Type B pancreatic cell (in vitro differentiated cells): ENCODE measurements around the gene TMEM60. TPM values are rescaled to one million over a fixed set of nuclear protein-coding genes. Genes with fewer than 3 reads are reported as not detected.
"Not testable (repeated sequence)": the region's sequence is repeated elsewhere in the genome, so short reads cannot be mapped to it uniquely, and the experiment has no call there.

Source experiments
- DNase-seq: peaks from one replicate; pipeline ENCODE4 v3.0.0; 2021; ENCODE audit warnings: mixed read lengths; ENCODE audit not compliant: unreplicated experiment; ENCODE audit errors: extremely low spot score
- H3K27ac Mint-ChIP-seq: 2 replicates; pipeline ENCODE4 v1.8.0; 2021; ENCODE audit warnings: mild to moderate bottlenecking, mixed read lengths
- H3K27me3 Mint-ChIP-seq: 2 replicates; pipeline ENCODE4 v1.8.0; 2021; ENCODE audit warnings: mixed read lengths
- H3K36me3 Mint-ChIP-seq: 2 replicates; pipeline ENCODE4 v1.8.0; 2021; ENCODE audit warnings: mixed read lengths
- H3K4me1 Mint-ChIP-seq: one replicate; pipeline ENCODE4 v1.8.0; 2021; ENCODE audit warnings: mixed read lengths; ENCODE audit not compliant: unreplicated experiment
- H3K4me3 Mint-ChIP-seq: 2 replicates; pipeline ENCODE4 v1.8.0; 2021; ENCODE audit warnings: mild to moderate bottlenecking, mixed read lengths
- H3K9me3 Mint-ChIP-seq: 2 replicates; pipeline ENCODE4 v1.8.0; 2021; ENCODE audit warnings: mixed read lengths
- total RNA-seq: library from RNA; stranded (reverse); gene quantifications from 2 replicates; pipeline ENCODE4 v1.2.1, GENCODE V29; 2021; ENCODE audit warnings: low replicate concordance
- TF ChIP-seq, protein P1 (sequence below): fragments of 200-600 bp; sonication (generic); conservative IDR thresholded peaks from 2 replicates; pipeline ENCODE4 v1.5.0; 2021; ENCODE audit warnings: antibody characterized with exemption, mild to moderate bottlenecking

The TMEM60 gene
- total RNA-seq, 1 donor from 2014 or later: 16.1 TPM

DNA sequence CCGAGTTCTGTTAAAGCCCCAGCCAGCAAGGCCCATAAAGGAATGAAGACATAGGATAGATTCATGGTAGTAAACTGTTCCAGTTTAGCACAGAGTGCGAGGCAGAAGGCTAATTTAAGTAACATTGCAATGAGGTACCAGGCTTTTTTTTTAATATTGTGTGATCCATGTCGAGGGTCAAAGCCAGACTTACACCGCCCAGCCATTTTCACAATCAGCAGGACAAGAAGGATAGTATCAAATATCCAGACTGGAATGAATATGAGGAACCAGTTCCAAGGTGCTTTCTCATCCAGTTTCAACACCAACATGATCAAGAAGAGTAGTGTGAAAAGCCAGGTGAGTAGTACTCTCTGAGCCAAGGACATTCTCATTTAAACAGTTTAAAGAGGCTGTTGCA is 4.2 kb downstream of the TMEM60 start:
- peak overlapping the region; percentile 19 for H3K4me3 Mint-ChIP-seq
- TF ChIP-seq, protein P1, sequence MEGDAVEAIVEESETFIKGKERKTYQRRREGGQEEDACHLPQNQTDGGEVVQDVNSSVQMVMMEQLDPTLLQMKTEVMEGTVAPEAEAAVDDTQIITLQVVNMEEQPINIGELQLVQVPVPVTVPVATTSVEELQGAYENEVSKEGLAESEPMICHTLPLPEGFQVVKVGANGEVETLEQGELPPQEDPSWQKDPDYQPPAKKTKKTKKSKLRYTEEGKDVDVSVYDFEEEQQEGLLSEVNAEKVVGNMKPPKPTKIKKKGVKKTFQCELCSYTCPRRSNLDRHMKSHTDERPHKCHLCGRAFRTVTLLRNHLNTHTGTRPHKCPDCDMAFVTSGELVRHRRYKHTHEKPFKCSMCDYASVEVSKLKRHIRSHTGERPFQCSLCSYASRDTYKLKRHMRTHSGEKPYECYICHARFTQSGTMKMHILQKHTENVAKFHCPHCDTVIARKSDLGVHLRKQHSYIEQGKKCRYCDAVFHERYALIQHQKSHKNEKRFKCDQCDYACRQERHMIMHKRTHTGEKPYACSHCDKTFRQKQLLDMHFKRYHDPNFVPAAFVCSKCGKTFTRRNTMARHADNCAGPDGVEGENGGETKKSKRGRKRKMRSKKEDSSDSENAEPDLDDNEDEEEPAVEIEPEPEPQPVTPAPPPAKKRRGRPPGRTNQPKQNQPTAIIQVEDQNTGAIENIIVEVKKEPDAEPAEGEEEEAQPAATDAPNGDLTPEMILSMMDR: no peak
- H3K9me3 Mint-ChIP-seq: no peaks in the 10 kb centered on the region
- H3K4me1 Mint-ChIP-seq: peaks cover 21% of the 10 kb centered on the region
- H3K27me3 Mint-ChIP-seq: no peaks in the 10 kb centered on the region
- no peak for DNase-seq
- H3K36me3 Mint-ChIP-seq: peaks cover 14% of the 10 kb centered on the region
- H3K27ac Mint-ChIP-seq: no peak overlapping the region

DNA sequence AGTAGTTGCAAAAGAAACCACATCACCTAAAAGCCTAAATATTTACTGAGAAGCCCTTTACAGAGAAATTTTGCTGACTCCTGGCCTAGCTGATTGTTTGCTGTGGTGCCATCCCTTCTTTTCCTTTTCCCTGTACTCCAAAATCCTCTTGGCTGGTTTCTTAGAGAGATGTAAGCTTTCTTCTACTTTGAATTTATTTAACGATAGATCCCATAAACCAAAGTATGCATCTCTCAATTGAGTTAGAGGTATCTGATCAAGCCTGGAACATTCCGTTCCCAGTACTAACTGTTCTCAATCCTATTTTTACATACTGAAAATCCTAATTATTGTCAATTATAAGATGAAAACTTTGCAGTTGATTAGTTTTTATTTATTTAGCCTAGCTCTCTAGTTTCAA is 6.3 kb downstream of the TMEM60 start:
- H3K4me3 Mint-ChIP-seq: no peak overlapping the region
- H3K4me1 Mint-ChIP-seq: peaks cover 16% of the 10 kb centered on the region
- H3K27ac Mint-ChIP-seq: no peak overlapping the region
- H3K9me3 Mint-ChIP-seq: no peaks in the 10 kb centered on the region
- peaks cover 18% of the 10 kb centered on the region for H3K36me3 Mint-ChIP-seq
- TF ChIP-seq, protein P1: no peak
- no peak for DNase-seq
- H3K27me3 Mint-ChIP-seq: no peaks in the 10 kb centered on the region

DNA sequence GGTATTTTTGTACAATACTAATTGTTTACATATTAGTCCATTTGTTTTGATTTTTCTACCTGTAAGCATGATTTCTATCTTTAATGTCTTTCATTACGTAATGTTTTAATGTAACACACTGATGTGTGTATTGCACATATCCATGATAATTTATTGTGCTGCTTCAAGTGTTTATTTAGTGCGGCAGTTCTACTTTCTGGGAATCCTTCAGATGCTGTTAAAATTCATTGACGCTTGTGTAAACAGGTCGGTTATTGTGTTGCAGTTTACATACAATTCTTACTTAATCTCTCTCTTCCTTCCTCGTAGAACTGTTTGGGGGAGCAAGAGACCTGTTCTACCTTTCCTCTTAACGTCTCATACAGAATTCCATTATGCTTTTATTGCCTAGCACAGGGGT is 6.9 kb downstream of the TMEM60 start:
- Mint-ChIP-seq H3K9me3 (no peaks in the 10 kb centered on the region), H3K27me3 (no peaks in the 10 kb centered on the region), H3K36me3 (peaks cover 18% of the 10 kb centered on the region), H3K4me3 (no peak overlapping the region), H3K4me1 (peaks cover 12% of the 10 kb centered on the region), H3K27ac (no peak overlapping the region)
- DNase-seq: no peak
- TF ChIP-seq, protein P1: no peak

DNA sequence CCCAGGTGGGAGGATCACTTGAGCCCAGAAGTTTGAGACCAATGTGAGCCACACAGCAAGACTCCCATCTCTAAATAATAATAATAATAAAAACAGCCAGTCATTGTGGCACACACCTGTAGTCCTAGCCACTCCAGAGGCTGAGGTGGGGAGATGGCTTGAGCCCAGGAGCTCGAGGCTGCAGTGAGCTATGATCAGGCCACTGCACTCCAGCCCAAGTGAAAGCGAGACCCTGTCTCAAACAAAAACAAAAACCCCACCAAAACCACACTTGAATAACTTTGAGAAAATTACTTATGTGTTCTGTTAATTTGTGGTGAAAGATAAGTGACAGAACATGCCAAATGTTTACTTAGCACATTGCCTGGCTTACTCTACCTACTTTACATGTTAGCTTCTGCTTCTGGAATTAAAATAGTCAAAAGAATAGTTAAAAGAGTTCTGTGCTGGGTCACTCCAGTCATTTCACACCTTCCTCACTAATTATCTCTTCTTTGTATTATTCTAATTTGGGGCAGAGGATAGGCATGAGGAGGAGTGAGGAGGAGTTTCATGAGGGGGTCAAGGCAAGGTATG is 9.8 kb downstream of the TMEM60 start:
- no peak for DNase-seq
- H3K4me3 Mint-ChIP-seq: no peak overlapping the region
- TF ChIP-seq, protein P1: no peak
- H3K9me3 Mint-ChIP-seq: no peaks in the 10 kb centered on the region
- no peaks in the 10 kb centered on the region for H3K27me3 Mint-ChIP-seq
- H3K27ac Mint-ChIP-seq: no peak overlapping the region
- peaks cover 19% of the 10 kb centered on the region for H3K36me3 Mint-ChIP-seq
- peaks cover 2% of the 10 kb centered on the region for H3K4me1 Mint-ChIP-seq

DNA sequence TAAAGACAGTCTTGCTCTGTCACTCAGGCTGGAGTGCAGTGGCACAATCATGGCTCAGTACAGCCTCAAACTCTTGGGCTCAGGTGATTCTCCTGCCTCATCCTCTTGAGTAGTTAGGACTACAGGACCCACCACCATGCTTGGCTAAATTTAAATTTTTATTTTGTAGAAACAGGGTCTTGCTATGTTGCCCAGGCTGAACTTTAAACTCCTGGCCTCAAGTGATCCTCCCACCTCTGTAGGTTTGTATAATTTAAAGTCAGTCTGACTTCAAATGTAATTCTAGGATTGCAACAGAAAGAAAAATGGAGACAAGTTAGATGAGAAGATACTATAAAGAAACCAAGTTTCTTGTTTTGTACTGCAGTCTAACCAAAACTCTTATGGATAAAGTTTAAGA is 11.5 kb downstream of the TMEM60 start:
- Mint-ChIP-seq H3K27ac (no peak overlapping the region), H3K4me1 (peaks cover 6% of the 10 kb centered on the region), H3K4me3 (no peak overlapping the region), H3K27me3 (no peaks in the 10 kb centered on the region), H3K9me3 (no peaks in the 10 kb centered on the region), H3K36me3 (peaks cover 23% of the 10 kb centered on the region)
- no peak for DNase-seq
- TF ChIP-seq, protein P1: no peak

DNA sequence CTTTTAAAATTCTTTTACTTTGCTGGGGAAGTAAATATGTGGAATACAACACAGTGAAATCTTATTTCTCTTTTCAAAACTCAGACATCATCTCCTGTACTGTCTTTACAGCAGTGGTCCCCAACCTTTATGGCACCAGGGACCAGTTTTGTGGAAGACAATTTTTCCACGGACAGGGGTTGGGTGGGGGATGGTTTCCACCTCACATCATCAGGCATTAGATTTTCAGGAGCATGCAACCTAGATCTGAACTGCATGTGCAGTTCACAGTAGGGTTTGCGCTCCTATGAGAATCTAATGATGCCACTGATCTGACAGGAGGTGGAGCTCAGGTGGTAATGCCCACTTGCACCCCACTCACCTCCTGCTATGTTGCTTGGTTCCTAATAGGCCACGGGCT is 12.2 kb downstream of the TMEM60 start:
- Mint-ChIP-seq H3K27me3 (no peaks in the 10 kb centered on the region), H3K4me3 (no peak overlapping the region), H3K27ac (no peak overlapping the region), H3K36me3 (peaks cover 25% of the 10 kb centered on the region), H3K9me3 (no peaks in the 10 kb centered on the region), H3K4me1 (peaks cover 6% of the 10 kb centered on the region)
- TF ChIP-seq, protein P1: no peak
- no peak for DNase-seq

DNA sequence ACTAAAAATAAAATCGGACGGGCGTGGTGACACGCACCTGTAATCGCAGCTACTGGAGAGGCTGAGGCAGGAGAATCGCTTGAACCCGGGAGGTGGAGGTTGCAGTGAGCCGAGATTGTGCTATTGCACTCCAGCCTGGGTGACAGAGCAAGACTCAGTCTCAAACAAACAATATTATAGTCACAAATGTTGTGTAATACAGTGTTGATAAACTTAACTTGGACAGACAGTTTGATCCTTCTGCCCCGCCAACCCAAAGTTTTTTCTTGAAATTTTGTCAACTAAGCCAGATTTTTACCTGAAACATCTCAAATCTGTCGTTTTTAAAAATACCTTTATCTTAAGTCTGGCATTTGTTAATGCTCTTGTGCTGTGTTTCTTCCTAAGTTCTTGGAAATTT is 13.8 kb downstream of the TMEM60 start:
- H3K36me3 Mint-ChIP-seq: peaks cover 30% of the 10 kb centered on the region
- not testable (repeated sequence) for H3K9me3 Mint-ChIP-seq

More for the DNA sequence above, 13.8 kb downstream of the TMEM60 start:
- not testable (repeated sequence) for H3K4me3 Mint-ChIP-seq, H3K4me1 Mint-ChIP-seq, H3K27ac Mint-ChIP-seq, H3K27me3 Mint-ChIP-seq, DNase-seq
